RPMI8226 (cell line): ENCODE measurements around the gene TJP1.

Source experiments
- DNase-seq: peaks from one replicate; pipeline ENCODE4 v3.0.0-alpha.2; 2015

Gene TJP1

GRCh38 chr15:29651476-29652233, 170.6 kb downstream of the TJP1 start:
- no peak for DNase-seq
